Measurements from ENCODE around the gene DNM1L. TPM values are rescaled to one million over a fixed set of nuclear protein-coding genes. Genes with fewer than 3 reads are reported as not detected.
A peak's percentile ranks its signal among the peaks of the same experiment; 100 is the strongest.

DNM1L gene
- 10 to 100 TPM; 54.9 to 55.1 TPM for total RNA-seq
- 10 to 100 TPM; 18.6 to 26.4 (median 21.5) TPM for polyA plus RNA-seq
- 72.3 to 171 (median 95.6) reads per million in 6 experiments for total RNA-seq

- ATAC-seq, result peak; percentile 97 to 98
- H3K36me3 Mint-ChIP-seq, result peaks cover 0 to 4% (median 0%) of the 10 kb centered on the region in 3 donors
- H3K27me3 Mint-ChIP-seq, result no peaks in the 10 kb centered on the region
- H3K9me3 Mint-ChIP-seq, result no peaks in the 10 kb centered on the region
- H3K4me3 Mint-ChIP-seq, result peak within 1 kb of the TSS; percentile 84 to 95 (median 93)
- peak within 1 kb of the TSS; percentile 80 to 95 (median 94) for H3K27ac Mint-ChIP-seq
- POLR2A ChIA-PET, result interaction anchor here (0.6 to 1.3 kb wide), 3 partner anchors 21 to 209 kb away, joined by 6 to 13 read pairs (median 9); partner anchors contain the start of gene YARS2
- peaks cover 11 to 42% (median 24%) of the 10 kb centered on the region in 4 donors for H3K4me1 Mint-ChIP-seq
- DNase-seq, result peak; percentile 87 to 94 (median 92)
Observed at GRCh38 chr12:32679091-32679919, at the start of gene DNM1L. Gene DNM1L, plus strand, starts transcription at chr12:32679301. Its CDS starts 63 bp downstream, at chr12:32679364.

DNA sequence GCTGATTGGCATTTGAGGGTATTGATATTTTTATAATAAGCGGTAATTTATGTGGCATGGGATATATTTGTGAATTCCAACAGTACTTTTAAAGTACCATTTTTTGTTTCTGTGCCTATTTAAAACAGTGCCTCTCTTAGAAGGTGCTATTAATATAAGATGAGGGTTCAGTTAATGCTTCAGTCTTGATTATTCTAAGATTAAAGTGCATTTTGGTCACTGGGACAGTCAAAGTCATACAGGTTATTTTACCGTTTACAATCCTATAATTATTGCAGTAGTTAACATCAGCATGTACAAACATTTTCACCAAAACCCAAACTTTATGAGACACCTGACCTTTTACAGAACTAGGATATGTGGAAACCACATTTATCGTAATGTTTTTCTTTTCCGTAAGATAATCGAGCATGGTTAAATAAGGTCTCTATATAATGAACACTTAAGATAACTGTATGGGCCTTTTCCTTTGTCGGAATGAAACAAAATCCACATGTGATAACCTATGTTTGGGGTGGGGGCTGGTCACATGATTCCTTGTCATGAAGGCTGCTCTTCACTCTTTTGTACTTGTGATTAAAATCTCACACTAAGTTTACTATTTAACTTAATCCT, 37.7 kb upstream of the DNM1L start:
- POLR2A ChIA-PET, result interaction anchor here (0.8 kb wide), 1 partner anchor 982 kb away, joined by 3 read pairs; the partner anchor contains the start of gene ETFBKMT
- no peak for DNase-seq
- no peak overlapping the region for H3K4me3 Mint-ChIP-seq

DNA sequence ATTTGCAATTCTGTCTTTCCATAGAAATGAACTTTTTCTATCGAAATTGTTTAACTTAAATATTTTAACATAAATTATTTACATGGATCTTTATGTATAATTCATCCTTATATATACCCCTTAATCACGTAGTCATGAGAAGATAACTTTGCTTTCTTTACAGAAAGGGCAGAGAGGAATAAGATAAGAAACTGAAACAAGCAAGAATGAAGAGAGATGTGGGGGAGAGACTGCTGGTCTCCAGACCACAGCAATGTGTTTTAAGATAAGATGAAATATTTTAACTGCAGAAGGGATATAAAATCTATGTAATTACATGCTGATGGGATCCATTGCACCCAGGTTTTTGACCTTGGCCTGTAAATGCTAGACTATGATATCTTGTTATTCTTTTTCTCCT, 34.7 kb upstream of the DNM1L start:
- Mint-ChIP-seq H3K9me3 (no peaks in the 10 kb centered on the region), H3K27ac (no peak overlapping the region), H3K36me3 (no peaks in the 10 kb centered on the region), H3K4me1 (no peaks in the 10 kb centered on the region), H3K27me3 (peaks cover 0 to 4% (median 0%) of the 10 kb centered on the region in 5 donors), H3K4me3 (no peak overlapping the region)
- DNase-seq (no peak), ATAC-seq (no peak)
- POLR2A ChIA-PET, result no interaction called here

More for the DNA sequence above, 37.7 kb upstream of the DNM1L start:
- peaks cover 0 to 12% (median 0%) of the 10 kb centered on the region in 9 donors for H3K9me3 Mint-ChIP-seq
- H3K27me3 Mint-ChIP-seq, result no peaks in the 10 kb centered on the region
- no peak overlapping the region for H3K27ac Mint-ChIP-seq
- no peaks in the 10 kb centered on the region for H3K4me1 Mint-ChIP-seq
- ATAC-seq, result no peak
- H3K36me3 Mint-ChIP-seq, result peaks cover 0 to 6% (median 5%) of the 10 kb centered on the region in 3 donors

- H3K4me3 Mint-ChIP-seq, result no peak overlapping the region
- POLR2A ChIA-PET, result no interaction called here
- DNase-seq, result no peak
- no peaks in the 10 kb centered on the region for H3K4me1 Mint-ChIP-seq
- H3K27ac Mint-ChIP-seq, result no peak overlapping the region
- H3K36me3 Mint-ChIP-seq, result no peaks in the 10 kb centered on the region
- no peak for ATAC-seq
- peaks cover 0 to 4% (median 0%) of the 10 kb centered on the region in 5 donors for H3K27me3 Mint-ChIP-seq
- H3K9me3 Mint-ChIP-seq, result no peaks in the 10 kb centered on the region
Observed at GRCh38 chr12:32647275-32647674, 31.8 kb upstream of the DNM1L start.

- Mint-ChIP-seq H3K4me1 (no peaks in the 10 kb centered on the region), H3K36me3 (no peaks in the 10 kb centered on the region), H3K27ac (no peak overlapping the region), H3K9me3 (no peaks in the 10 kb centered on the region), H3K27me3 (peaks cover 0 to 4% (median 0%) of the 10 kb centered on the region in 5 donors), H3K4me3 (no peak overlapping the region)
- DNase-seq (no peak), ATAC-seq (no peak)
- POLR2A ChIA-PET, result no interaction called here
Observed at GRCh38 chr12:32650508-32650907, 28.6 kb upstream of the DNM1L start.

GRCh38 chr12:32651151-32651955, 27.7 kb upstream of the DNM1L start:
- POLR2A ChIA-PET, result no interaction called here
- no peak for ATAC-seq

GRCh38 chr12:32651956-32652210, 27.2 kb upstream of the DNM1L start:
- H3K4me3 Mint-ChIP-seq, result no peak overlapping the region
- POLR2A ChIA-PET, result no interaction called here
- ATAC-seq (no peak), DNase-seq (no peak)
- H3K27me3 Mint-ChIP-seq, result peaks cover 0 to 4% (median 0%) of the 10 kb centered on the region in 5 donors
- no peaks in the 10 kb centered on the region for H3K4me1 Mint-ChIP-seq
- no peaks in the 10 kb centered on the region for H3K9me3 Mint-ChIP-seq
- no peaks in the 10 kb centered on the region for H3K36me3 Mint-ChIP-seq
- H3K27ac Mint-ChIP-seq, result no peak overlapping the region

More at GRCh38 chr12:32651151-32651955, 27.7 kb upstream of the DNM1L start:
- H3K4me3 Mint-ChIP-seq, result no peak overlapping the region
- H3K36me3 Mint-ChIP-seq, result no peaks in the 10 kb centered on the region
- H3K27me3 Mint-ChIP-seq, result peaks cover 0 to 4% (median 0%) of the 10 kb centered on the region in 5 donors
- no peaks in the 10 kb centered on the region for H3K9me3 Mint-ChIP-seq
- H3K27ac Mint-ChIP-seq, result no peak overlapping the region
- DNase-seq, result no peak
- H3K4me1 Mint-ChIP-seq, result no peaks in the 10 kb centered on the region

DNA sequence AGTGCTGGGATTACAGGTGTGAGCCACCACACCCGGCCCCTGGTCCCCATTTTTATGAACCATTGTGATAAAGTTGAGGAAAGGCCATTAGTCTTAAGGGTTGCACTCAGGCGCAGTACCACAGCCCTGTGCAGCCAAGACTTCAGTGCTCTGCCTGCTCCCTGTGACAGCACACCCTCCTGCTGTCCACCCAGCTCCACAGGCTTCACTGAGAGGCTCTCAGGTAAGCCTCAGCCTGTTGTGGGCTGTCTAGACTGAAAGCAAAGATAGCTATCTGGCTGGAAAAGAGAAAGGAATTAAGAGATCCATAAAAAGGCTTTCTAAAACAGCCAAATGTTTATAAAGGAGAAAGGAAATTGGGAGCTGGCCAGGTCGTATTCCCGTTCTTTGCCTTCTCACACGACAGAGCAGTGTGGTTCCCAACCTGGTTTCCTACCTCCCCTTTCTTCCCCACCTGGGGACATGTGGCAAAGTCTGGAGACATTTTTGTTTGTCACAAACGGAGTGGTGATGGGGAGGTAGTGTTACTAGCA, 19.1 kb upstream of the DNM1L start:
- Mint-ChIP-seq H3K36me3 (no peaks in the 10 kb centered on the region), H3K27me3 (peaks cover 0 to 2% (median 0%) of the 10 kb centered on the region in 5 donors), H3K27ac (no peak overlapping the region), H3K4me1 (peaks cover 0 to 2% (median 0%) of the 10 kb centered on the region in 4 donors), H3K9me3 (no peaks in the 10 kb centered on the region), H3K4me3 (no peak overlapping the region)
- no peak for DNase-seq
- POLR2A ChIA-PET, result no interaction called here
- no peak for ATAC-seq

- POLR2A ChIA-PET, result no interaction called here
- no peaks in the 10 kb centered on the region for H3K36me3 Mint-ChIP-seq
- DNase-seq (no peak), ATAC-seq (no peak)
- no peaks in the 10 kb centered on the region for H3K9me3 Mint-ChIP-seq
- H3K27me3 Mint-ChIP-seq, result peaks cover 0 to 2% (median 0%) of the 10 kb centered on the region in 5 donors
- no peak overlapping the region for H3K4me3 Mint-ChIP-seq
- H3K4me1 Mint-ChIP-seq, result peaks cover 0 to 2% (median 0%) of the 10 kb centered on the region in 4 donors
- H3K27ac Mint-ChIP-seq, result no peak overlapping the region
Observed at GRCh38 chr12:32661706-32662105, 17.4 kb upstream of the DNM1L start.

GRCh38 chr12:32662665-32663064, 16.4 kb upstream of the DNM1L start:
- Mint-ChIP-seq H3K27ac (no peak overlapping the region), H3K36me3 (no peaks in the 10 kb centered on the region), H3K4me1 (peaks cover 0 to under 1% (median 0%) of the 10 kb centered on the region in 4 donors), H3K4me3 (no peak overlapping the region), H3K27me3 (peaks cover 0 to 2% (median 0%) of the 10 kb centered on the region in 5 donors), H3K9me3 (no peaks in the 10 kb centered on the region)
- ATAC-seq (no peak), DNase-seq (no peak)
- POLR2A ChIA-PET, result no interaction called here

DNA sequence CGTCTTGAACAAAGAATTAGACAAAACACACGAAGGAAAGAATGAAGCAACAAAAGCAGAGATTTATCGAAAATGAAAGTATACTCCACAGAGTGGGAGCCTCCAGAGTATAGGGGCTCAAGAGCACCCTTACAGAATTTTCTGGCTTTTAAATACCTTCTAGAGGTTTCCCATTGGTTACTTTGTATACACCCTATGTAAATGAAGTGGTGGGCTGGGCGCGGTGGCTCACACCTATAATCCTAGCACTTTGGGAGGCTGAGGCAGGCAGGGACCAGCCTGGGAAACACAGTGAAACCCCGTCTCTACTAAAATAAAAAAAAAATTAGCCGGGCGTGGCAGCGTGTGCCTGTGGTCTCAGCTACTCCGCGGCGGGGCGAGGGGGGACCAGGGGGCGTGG, 13.1 kb upstream of the DNM1L start:
- ATAC-seq (no peak), DNase-seq (no peak)
- Mint-ChIP-seq H3K4me3 (peak overlapping the region in 5 of 10 donors; percentile 31 to 72 (median 36)), H3K27me3 (peaks cover 0 to 2% (median 0%) of the 10 kb centered on the region in 5 donors), H3K4me1 (no peaks in the 10 kb centered on the region), H3K27ac (no peak overlapping the region), H3K36me3 (peaks cover 0 to 12% (median 2%) of the 10 kb centered on the region in 3 donors), H3K9me3 (peaks cover 0 to 29% (median 10%) of the 10 kb centered on the region in 9 donors)
- POLR2A ChIA-PET, result no interaction called here

DNA sequence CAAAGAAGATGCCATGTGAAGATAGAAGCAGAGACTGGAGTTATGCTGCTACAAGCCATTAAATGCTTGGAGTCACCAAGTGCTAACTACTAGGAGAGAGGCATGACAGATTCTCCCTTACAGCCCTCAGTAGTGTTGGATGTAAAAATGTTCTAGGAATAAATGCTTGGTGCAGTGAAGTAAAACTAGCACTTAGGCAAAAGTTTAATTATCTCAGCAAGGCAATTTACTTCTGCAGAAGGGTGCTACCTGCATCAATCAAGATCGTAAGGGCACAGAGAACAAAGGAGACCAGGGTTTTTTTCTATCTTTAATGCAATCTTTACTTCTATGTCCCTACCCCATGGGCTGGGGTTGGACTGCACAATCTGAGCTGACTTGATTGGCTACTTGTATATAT, 9.5 kb upstream of the DNM1L start:
- peaks cover 0 to 2% (median 0%) of the 10 kb centered on the region in 4 donors for H3K4me1 Mint-ChIP-seq
- H3K9me3 Mint-ChIP-seq, result peaks cover 0 to 29% (median 10%) of the 10 kb centered on the region in 9 donors
- no peak for DNase-seq
- no peak overlapping the region for H3K4me3 Mint-ChIP-seq
- POLR2A ChIA-PET, result no interaction called here
- ATAC-seq, result no peak
- H3K27ac Mint-ChIP-seq, result no peak overlapping the region
- peaks cover 0 to 2% (median 0%) of the 10 kb centered on the region in 5 donors for H3K27me3 Mint-ChIP-seq
- peaks cover 0 to 12% (median 2%) of the 10 kb centered on the region in 3 donors for H3K36me3 Mint-ChIP-seq
